Endothelial cell of umbilical vein (primary cell): Measurements from ENCODE around the gene PUS1. TPM values are rescaled to one million over a fixed set of nuclear protein-coding genes. Genes with fewer than 3 reads are reported as not detected.

Experiments used
- BruUV-seq: library from RNA; stranded (reverse); fragments of 400-500 nt; replicated peaks from 2 replicates; lab custom pipeline; 2021; lab: Mats Ljungman, UMichigan
- CTCF ChIA-PET: fragments of 300-600, 350-600 bp; sonication (Branson Sonifier 250); formaldehyde crosslinking; loops from one replicate; lab custom pipeline; 2021; ENCODE audit warnings: antibody characterized with exemption, inconsistent platforms; lab: Charles Lee
- POLR2A ChIA-PET: fragments of 300-600, 350-600 bp; sonication (Branson Sonifier 250); formaldehyde crosslinking; loops from one replicate; lab custom pipeline; 2021; ENCODE audit warnings: antibody characterized with exemption, inconsistent platforms; lab: Charles Lee
- DNase-seq: peaks from one replicate; pipeline ENCODE4 v3.0.0-alpha.2; 2011; ENCODE audit warnings: low read depth, low spot score
- FAIRE-seq: peaks from 2 replicates; lab custom pipeline; 2011; peaks lifted over from hg19 to GRCh38; lab: Jason Lieb, UNC
- H2AFZ ChIP-seq: 2 replicates; pipeline ENCODE4 v1.6.0; 2012; ENCODE audit warnings: low read depth, low read length, control low read depth, inconsistent platforms
- H3K27ac ChIP-seq: 2 replicates; pipeline ENCODE4 v1.5.1; 2011; ENCODE audit warnings: low read depth, mild to moderate bottlenecking, control low read depth, low read length, moderate library complexity; ENCODE audit not compliant: insufficient read depth
- H3K27me3 ChIP-seq, 2 experiments: 2 replicates each; pipeline versions ENCODE4 v1.6.0 to v1.6.1; 2011; ENCODE audit warnings: low read length in 2 of 2, mixed read lengths in 1 of 2; ENCODE audit not compliant: control insufficient read depth in 2 of 2, insufficient read depth in 2 of 2
- H3K36me3 ChIP-seq, 2 experiments: 2 replicates in 1 of 2; 3 replicates in 1 of 2; pipeline ENCODE4 v1.5.1; 2011; ENCODE audit warnings: low read length in 2 of 2, mild to moderate bottlenecking in 1 of 2, moderate library complexity in 1 of 2; ENCODE audit not compliant: control insufficient read depth in 2 of 2, insufficient read depth in 2 of 2; ENCODE audit errors: extremely low read depth in 1 of 2
- H3K4me1 ChIP-seq: 3 replicates; pipeline ENCODE4 v1.5.1; 2011; ENCODE audit warnings: mild to moderate bottlenecking, low read length; ENCODE audit not compliant: control insufficient read depth, insufficient read depth; ENCODE audit errors: extremely low read depth
- H3K4me2 ChIP-seq: 2 replicates; pipeline ENCODE4 v1.6.1; 2011; ENCODE audit warnings: low read length, control low read depth, mixed read lengths; ENCODE audit not compliant: insufficient read depth
- H3K4me3 ChIP-seq, 3 experiments: fragments of 200-600 bp in 1 of 3; sonication (generic), shearing (Covaris generic) in 1 of 3; replicated peaks in 1 of 3; 2 replicates each; pipeline ENCODE4 v1.5.1; 2011 to 2016; ENCODE audit warnings: control low read depth in 3 of 3, low read length in 3 of 3, mild to moderate bottlenecking in 2 of 3, inconsistent platforms in 1 of 3, low read depth in 1 of 3, moderate library complexity in 1 of 3; ENCODE audit not compliant: insufficient read depth in 1 of 3
- H3K79me2 ChIP-seq: 2 replicates; pipeline ENCODE4 v1.6.0; 2012; ENCODE audit warnings: low read length, inconsistent platforms; ENCODE audit not compliant: control insufficient read depth, insufficient read depth
- H3K9ac ChIP-seq: replicated peaks from 2 replicates; pipeline ENCODE3; 2011; ENCODE audit warnings: low read length, control low read depth; ENCODE audit not compliant: insufficient read depth; ENCODE audit errors: extremely low read depth
- H3K9me1 ChIP-seq: replicated peaks from 3 replicates; pipeline ENCODE4 v1.6.0; 2011; ENCODE audit warnings: mild to moderate bottlenecking, low read length; ENCODE audit not compliant: control insufficient read depth, insufficient read depth; ENCODE audit errors: extremely low read depth
- H3K9me3 ChIP-seq: replicated peaks from 2 replicates; pipeline ENCODE4 v1.5.1; 2012; ENCODE audit warnings: low read length, inconsistent platforms; ENCODE audit not compliant: control insufficient read depth, insufficient read depth
- H4K20me1 ChIP-seq: replicated peaks from 2 replicates; pipeline ENCODE3; 2011; ENCODE audit warnings: mild to moderate bottlenecking, low read length; ENCODE audit not compliant: control insufficient read depth, insufficient read depth; ENCODE audit errors: extremely low read depth
- CTCF ChIP-seq, 2 donors: IDR thresholded peaks; 1 replicate in 1 of 2; 2 replicates in 1 of 2; pipeline ENCODE4 v1.5.1; 2011; ENCODE audit warnings: low read length in 2 of 2, mild to moderate bottlenecking in 2 of 2, moderate library complexity in 2 of 2, control low read depth in 1 of 2, inconsistent platforms in 1 of 2, low read depth in 1 of 2; ENCODE audit not compliant: insufficient read depth in 1 of 2; ENCODE audit errors: extremely low read depth in 1 of 2
- EZH2 ChIP-seq: IDR thresholded peaks from 2 replicates; pipeline ENCODE4 v1.6.1; 2012; ENCODE audit warnings: borderline replicate concordance, low read depth, mild to moderate bottlenecking, moderate library complexity, low read length, inconsistent platforms; ENCODE audit not compliant: severe bottlenecking
- FOS ChIP-seq: IDR thresholded peaks from 2 replicates; pipeline ENCODE4 v1.6.1; 2011; ENCODE audit warnings: mild to moderate bottlenecking, low read length, moderate library complexity, borderline replicate concordance; ENCODE audit not compliant: insufficient read depth
- GATA2 ChIP-seq: IDR thresholded peaks from 2 replicates; pipeline ENCODE4 v1.7.0; 2011; ENCODE audit warnings: low read depth, mild to moderate bottlenecking, moderate library complexity, mixed read lengths, low read length; ENCODE audit not compliant: insufficient read length, insufficient read depth
- JUN ChIP-seq: IDR thresholded peaks from 2 replicates; pipeline ENCODE4 v1.6.1; 2011; ENCODE audit warnings: borderline replicate concordance, low read depth; ENCODE audit not compliant: insufficient read length, insufficient read depth
- MAX ChIP-seq: IDR thresholded peaks from 2 replicates; pipeline ENCODE4 v1.6.1; 2011; ENCODE audit not compliant: insufficient read depth, insufficient read length
- POLR2A ChIP-seq: IDR thresholded peaks from 2 replicates; pipeline ENCODE4 v1.6.1; 2012; ENCODE audit warnings: low read depth, mild to moderate bottlenecking, control low read depth, low read length
- dilution Hi-C: fragments of 300-500 bp; cut with MboI; formaldehyde crosslinking; loops from one replicate; pipeline ENCODE4 v1.15.0; 2019; ENCODE audit warnings: low sequenced_read_pairs; ENCODE audit not compliant: extremely low pct_ligation_motif_present
- intact Hi-C: fragments of 100-400 bp; cut with micrococcal nuclease; formaldehyde crosslinking; loops from one replicate; pipeline ENCODE4 v1.10.0; 2022
- polyA plus RNA-seq, 4 experiments: library from polyadenylated mRNA; depleted of rRNA in 3 of 4; stranded (reverse) in 3 of 4; unstranded in 1 of 4; fragments of >200 nt; gene quantifications; 2 replicates each; pipeline versions ENCODE4 v1.2.1 to v1.2.3, GENCODE V29; 2011 to 2012; ENCODE audit warnings: missing spikeins in 1 of 4
- total RNA-seq: library from RNA; stranded (reverse); gene quantifications from 2 replicates; pipeline ENCODE4 v1.2.3, GENCODE V29; 2021

PUS1 gene
- total and polyA plus RNA-seq, 2 donors (not counting 3 experiments of a cell fraction or from before 2014, with no cell fraction given) = 33.9 to 52.2 TPM

GRCh38 chr12:131901431-131902331, 27.4 kb upstream of the PUS1 start:
- no peak overlapping the region for H3K27ac ChIP-seq
- no peak overlapping the region for H3K4me3 ChIP-seq
- CTCF ChIA-PET = no interaction called here
- DNase-seq (no peak), FAIRE-seq (no peak)
- no peaks in the 10 kb centered on the region for H3K9me1 ChIP-seq
- POLR2A ChIA-PET = no interaction called here
- no peak overlapping the region for H2AFZ ChIP-seq
- no peak overlapping the region for H3K9ac ChIP-seq
- no peaks in the 10 kb centered on the region for H3K27me3 ChIP-seq
- no peaks in the 10 kb centered on the region for H3K9me3 ChIP-seq
- intact Hi-C loops (no loop called here), dilution Hi-C loops (no loop called here)
- no TSS peak for BruUV-seq
- no peaks in the 10 kb centered on the region for H3K79me2 ChIP-seq
- no peaks in the 10 kb centered on the region for H4K20me1 ChIP-seq
- peaks cover 0 to 5% of the 10 kb centered on the region in 2 experiments for H3K36me3 ChIP-seq
- H3K4me2 ChIP-seq = no peak overlapping the region
- H3K4me1 ChIP-seq = no peaks in the 10 kb centered on the region
- no peak for TF ChIP-seq CTCF (IDR thresholded peaks at IDR 0.05; ENCODE audit: extremely low read depth in 1 of 2, insufficient read depth in 1 of 2, low read depth in 1 of 2, low read length in 2 of 2)
- TF ChIP-seq GATA2 = no peak
- no peak for TF ChIP-seq POLR2A
- TF ChIP-seq MAX = no peak
- no peak for TF ChIP-seq EZH2
- no peak for TF ChIP-seq JUN
- no peak for TF ChIP-seq FOS
